HK-2 (cell line): ENCODE results near the gene KMT2E.
"Not testable (repeated sequence)": the region's sequence is repeated elsewhere in the genome, so short reads cannot be mapped to it uniquely, and the experiment has no call there.

Source experiments
- DNase-seq: peaks from one replicate; pipeline ENCODE4 v3.0.0-alpha.2; 2018; ENCODE audit not compliant: unreplicated experiment

The KMT2E gene, protein sequence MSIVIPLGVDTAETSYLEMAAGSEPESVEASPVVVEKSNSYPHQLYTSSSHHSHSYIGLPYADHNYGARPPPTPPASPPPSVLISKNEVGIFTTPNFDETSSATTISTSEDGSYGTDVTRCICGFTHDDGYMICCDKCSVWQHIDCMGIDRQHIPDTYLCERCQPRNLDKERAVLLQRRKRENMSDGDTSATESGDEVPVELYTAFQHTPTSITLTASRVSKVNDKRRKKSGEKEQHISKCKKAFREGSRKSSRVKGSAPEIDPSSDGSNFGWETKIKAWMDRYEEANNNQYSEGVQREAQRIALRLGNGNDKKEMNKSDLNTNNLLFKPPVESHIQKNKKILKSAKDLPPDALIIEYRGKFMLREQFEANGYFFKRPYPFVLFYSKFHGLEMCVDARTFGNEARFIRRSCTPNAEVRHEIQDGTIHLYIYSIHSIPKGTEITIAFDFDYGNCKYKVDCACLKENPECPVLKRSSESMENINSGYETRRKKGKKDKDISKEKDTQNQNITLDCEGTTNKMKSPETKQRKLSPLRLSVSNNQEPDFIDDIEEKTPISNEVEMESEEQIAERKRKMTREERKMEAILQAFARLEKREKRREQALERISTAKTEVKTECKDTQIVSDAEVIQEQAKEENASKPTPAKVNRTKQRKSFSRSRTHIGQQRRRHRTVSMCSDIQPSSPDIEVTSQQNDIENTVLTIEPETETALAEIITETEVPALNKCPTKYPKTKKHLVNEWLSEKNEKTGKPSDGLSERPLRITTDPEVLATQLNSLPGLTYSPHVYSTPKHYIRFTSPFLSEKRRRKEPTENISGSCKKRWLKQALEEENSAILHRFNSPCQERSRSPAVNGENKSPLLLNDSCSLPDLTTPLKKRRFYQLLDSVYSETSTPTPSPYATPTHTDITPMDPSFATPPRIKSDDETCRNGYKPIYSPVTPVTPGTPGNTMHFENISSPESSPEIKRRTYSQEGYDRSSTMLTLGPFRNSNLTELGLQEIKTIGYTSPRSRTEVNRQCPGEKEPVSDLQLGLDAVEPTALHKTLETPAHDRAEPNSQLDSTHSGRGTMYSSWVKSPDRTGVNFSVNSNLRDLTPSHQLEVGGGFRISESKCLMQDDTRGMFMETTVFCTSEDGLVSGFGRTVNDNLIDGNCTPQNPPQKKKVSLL (N-terminal part only)

GRCh38 chr7:105013816-105014692 lies at the start of gene KMT2E:
Gene KMT2E, plus strand, starts transcription at chr7:105014205. Its CDS starts 26,748 bp downstream, at chr7:105040953.
- DNase-seq: peak; percentile 91

GRCh38 chr7:104964626-104965236 lies 49.3 kb upstream of the KMT2E start:
- DNase-seq: no peak

GRCh38 chr7:104966022-104966421 lies 48.0 kb upstream of the KMT2E start:
- DNase-seq: no peak

GRCh38 chr7:104967088-104967487 lies 46.9 kb upstream of the KMT2E start:
- DNase-seq: no peak

DNA sequence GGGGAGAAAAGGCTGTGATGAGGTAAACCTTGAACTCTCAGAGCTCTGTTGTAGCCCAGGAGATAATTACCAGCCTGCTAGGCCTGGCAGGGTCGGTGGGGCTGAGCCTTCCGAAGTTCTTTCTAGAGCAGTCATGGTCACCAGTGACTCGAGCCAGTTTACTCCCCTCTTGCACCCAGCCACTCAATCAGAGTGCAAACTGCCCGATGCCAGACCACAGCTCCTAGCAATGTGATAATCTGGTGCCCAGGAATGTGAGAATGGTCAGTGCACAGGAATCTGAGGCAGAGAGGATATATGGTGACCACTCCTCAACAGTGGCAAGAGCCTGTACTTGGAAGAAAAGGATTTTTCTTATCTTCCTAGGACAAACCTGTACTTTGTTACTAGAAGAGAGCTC lies 46.4 kb upstream of the KMT2E start:
- DNase-seq: peak; percentile 39

DNA sequence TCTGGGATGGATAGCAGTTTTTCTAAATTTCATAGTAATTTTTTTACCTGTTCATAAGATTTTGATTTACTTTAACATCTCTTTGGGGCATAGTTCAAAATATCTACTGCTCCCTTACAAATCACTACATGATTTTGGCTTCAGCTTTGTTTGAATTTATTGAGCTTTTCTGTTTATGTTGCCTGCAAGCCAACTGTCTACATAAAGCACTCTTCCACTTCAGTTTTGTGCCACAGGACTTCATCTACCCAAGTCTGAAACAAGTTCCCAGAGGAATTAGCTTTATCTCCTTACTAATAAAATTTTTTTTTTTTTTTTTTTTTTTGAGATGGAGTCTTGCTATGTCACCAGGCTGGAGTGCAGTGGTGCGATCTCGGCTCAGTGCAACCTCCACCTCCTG lies 45.4 kb upstream of the KMT2E start:
- no peak for DNase-seq

DNA sequence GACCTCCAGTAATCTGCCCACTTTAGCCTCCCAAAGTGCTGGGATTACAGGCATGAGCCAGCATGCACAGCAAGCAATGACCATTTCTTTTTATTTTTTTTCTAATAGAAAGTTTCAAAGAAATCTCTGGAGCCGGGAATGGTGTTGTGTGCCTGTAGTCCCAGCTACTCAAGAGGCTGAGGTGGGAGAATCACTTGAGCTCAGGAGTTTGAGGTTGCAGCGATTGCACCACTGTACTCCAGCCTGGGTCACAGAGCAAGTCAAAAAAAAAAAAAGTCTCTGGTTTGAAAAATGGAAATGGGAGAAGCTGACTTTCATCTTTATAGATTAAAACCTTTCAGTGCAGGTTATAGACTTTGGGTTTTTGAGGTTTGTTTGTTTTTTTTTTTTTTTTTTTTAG lies 44.8 kb upstream of the KMT2E start:
- no peak for DNase-seq

DNA sequence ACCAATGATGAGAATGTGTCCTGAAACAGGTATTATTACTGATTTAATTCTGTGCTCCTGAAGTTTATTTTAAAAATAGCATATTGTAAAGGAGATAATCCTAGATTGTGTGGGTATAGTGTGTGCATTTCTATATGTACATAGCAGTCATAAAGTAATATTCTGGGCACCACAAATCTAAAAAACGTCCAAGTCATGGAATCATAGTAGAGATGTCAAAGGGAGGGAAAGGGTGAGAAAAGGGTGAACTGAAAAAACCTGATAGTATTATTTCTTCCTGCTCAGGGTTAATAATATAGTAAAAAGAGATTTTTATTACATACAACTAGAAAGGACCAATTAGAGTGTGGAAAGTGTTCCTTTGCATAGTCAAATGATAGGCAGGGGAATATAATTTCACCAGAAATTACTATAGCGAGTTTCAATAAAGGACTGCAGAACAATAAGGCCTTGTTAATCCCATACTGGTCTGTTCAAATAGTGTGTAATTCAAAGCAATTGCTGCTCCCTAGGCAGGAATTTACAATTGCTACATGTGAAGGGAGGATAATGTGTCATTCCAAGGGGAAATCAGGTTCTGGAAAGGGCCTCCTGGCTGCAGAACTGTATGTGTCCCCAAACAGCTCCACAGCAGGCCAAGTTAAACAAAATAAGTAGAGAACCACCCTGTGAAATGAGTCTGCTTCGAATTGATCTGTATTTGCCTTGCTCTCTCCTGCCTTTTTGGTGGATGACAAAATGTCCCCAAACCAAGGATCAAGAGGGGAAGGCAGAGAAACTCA lies 42.5 kb upstream of the KMT2E start:
- DNase-seq: no peak

DNA sequence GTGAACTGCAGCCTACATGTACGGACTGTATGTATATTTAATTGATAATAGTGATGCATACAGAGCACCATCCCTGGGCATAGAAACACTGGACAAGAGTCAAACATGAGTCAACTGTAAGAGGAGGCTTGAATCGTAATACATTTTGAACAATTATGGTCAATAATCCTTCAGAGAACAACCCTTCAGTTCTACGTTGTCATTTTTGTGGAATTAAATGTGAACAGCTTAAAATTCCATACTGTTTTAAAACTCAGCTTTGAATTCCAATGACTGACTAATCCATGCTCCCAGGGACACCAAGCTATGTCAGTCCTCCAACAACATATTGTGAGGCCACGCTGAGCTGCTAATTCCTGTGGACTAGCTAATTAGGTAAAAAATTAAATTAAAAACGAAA lies 41.5 kb upstream of the KMT2E start:
- DNase-seq: no peak

DNA sequence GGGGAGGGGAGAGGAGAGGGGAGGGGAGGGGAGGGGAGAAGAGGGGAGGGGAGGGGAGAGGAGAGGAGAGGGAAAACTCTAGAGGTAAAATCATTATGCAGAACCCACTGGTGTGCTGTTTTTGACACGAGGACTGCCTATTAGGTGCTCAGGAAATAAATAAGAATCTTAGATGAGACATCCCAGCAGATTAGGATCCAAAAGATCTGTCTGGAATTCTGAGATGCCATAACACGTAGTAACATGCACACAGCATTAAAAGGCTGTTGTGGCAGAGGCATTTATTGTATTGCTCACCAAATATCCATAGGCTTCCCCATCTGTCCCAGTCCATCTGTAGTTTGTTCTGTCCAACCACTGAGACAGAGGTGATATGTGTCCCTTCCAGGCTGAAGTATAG lies 40.8 kb upstream of the KMT2E start:
- no peak for DNase-seq

DNA sequence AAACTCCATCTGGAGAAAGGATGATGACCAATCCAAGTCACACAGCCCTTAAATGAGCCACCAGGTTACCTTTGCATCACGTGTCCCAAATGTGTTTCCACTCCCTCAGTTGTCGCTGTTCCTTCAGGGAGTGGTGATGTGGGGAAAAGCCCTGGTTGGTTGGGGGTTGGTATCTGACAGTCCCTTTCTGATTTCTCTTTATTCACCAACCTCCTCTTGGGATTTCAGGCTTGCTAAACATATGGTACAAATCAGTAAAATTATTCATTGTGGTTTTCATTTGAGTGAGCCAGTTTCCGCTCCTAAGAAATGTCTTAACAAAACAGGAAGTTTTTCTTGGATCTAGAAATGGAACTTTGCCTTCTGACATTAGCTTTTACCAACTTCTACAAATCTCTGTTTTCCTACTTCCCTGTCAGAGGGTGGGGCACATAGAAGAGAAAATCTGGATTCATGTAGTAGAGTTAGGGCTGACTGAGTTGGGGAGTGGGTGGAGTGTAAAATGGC lies 40.0 kb upstream of the KMT2E start:
- no peak for DNase-seq

DNA sequence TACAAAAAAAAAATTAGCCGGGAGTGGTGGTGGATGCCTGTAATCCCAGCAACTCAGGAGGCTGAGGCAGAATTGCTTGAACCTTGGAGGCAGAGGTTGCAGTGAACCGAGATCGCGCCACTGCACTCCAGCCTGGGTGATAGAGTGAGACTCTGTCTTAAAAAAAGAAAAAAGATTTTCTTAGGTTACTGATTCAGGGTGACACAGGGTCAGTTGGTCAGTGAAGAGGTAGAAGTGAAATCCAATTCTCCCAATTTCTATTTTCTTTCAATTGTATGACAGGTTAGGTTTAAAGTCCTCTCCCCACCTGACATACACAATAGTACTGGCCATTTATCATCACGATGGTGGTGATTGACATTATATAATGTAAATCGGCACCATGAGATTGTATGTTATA lies 38.5 kb upstream of the KMT2E start:
- not testable (repeated sequence) for DNase-seq

- DNase-seq: no peak
Measured at GRCh38 chr7:104976966-104977636, 36.9 kb upstream of the KMT2E start.

GRCh38 chr7:104978460-104978859 lies 35.5 kb upstream of the KMT2E start:
- DNase-seq: no peak

- peak; percentile 46 for DNase-seq
Measured at GRCh38 chr7:104979167-104979841, 34.7 kb upstream of the KMT2E start.

- no peak for DNase-seq
Measured at GRCh38 chr7:104980440-104980839, 33.6 kb upstream of the KMT2E start.

GRCh38 chr7:104980841-104981671 lies 32.9 kb upstream of the KMT2E start:
- DNase-seq: no peak

DNA sequence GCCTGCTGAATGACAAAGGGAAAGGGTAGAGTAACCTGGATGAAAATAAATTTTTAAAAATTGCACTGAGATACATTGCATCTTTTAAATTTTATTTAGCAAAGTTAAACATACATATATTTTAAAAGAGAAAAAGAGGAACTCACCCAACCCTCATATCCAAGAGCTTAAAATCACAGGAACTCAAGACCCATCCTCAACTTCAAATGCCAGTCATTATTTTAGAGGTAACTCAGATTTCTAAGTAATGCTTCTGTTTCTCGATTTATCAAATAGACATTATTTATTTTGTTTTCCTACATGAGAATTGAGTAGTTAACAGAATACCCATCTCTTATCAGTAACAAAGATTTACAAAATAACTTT lies 32.4 kb upstream of the KMT2E start:
- DNase-seq: no peak
